ENCODE measurements around the gene MORN5.

The MORN5 gene

GRCh38 chr9:122232796-122233306, 73.1 kb downstream of the MORN5 start:
- no peak for DNase-seq (ENCODE audit: low read depth)

GRCh38 chr9:122234022-122234748, 74.5 kb downstream of the MORN5 start:
- no peak for DNase-seq (ENCODE audit: low read depth)

- DNase-seq (ENCODE audit: low read depth) = no peak
Measured at GRCh38 chr9:122236681-122237080, 77.0 kb downstream of the MORN5 start.

GRCh38 chr9:122239722-122240121, 80.0 kb downstream of the MORN5 start:
- no peak for DNase-seq (ENCODE audit: low read depth)

GRCh38 chr9:122244349-122244748, 84.6 kb downstream of the MORN5 start:
- no peak for DNase-seq (ENCODE audit: low read depth)

GRCh38 chr9:122246666-122247065, 87.0 kb downstream of the MORN5 start:
- no peak for DNase-seq (ENCODE audit: low read depth)

GRCh38 chr9:122248448-122248865, 88.7 kb downstream of the MORN5 start:
- DNase-seq (ENCODE audit: low read depth) = no peak

All from amniotic epithelial cell (primary cell).